Epidermal melanocyte (primary cell): Measurements from ENCODE around the gene SAMD1.

ENCODE experiments used
- DNase-seq: peaks from one replicate; pipeline ENCODE4 v3.0.0; 2011; ENCODE audit warnings: low spot score; ENCODE audit not compliant: insufficient read length

Gene SAMD1

GRCh38 chr19:14089662-14090508 is 666 bp downstream of the SAMD1 start:
- DNase-seq: peak; percentile 66

- DNase-seq: no peak
Observed at GRCh38 chr19:14089412-14089661, 1.2 kb downstream of the SAMD1 start.

- DNase-seq: no peak
Observed at GRCh38 chr19:14088634-14089411, 1.7 kb downstream of the SAMD1 start.

- peak; percentile 10 for DNase-seq
Observed at GRCh38 chr19:14086098-14086497, 4.5 kb downstream of the SAMD1 start.

- DNase-seq: peak; percentile 8
Observed at GRCh38 chr19:14085309-14085995, 5.1 kb downstream of the SAMD1 start, which contains the start of gene C19orf67. TSS of gene C19orf67 (minus strand) at chr19:14085783. CDS start at chr19:14085627, 156 bp downstream.

GRCh38 chr19:14082675-14082960 is 7.9 kb downstream of the SAMD1 start:
- no peak for DNase-seq

GRCh38 chr19:14081797-14082674 is 8.5 kb downstream of the SAMD1 start:
- no peak for DNase-seq

GRCh38 chr19:14080887-14081796 is 9.4 kb downstream of the SAMD1 start:
- peak; percentile 100 for DNase-seq

- DNase-seq: no peak
Observed at GRCh38 chr19:14078411-14078810, 12.1 kb downstream of the SAMD1 start.

GRCh38 chr19:14073925-14074838 is 16.4 kb downstream of the SAMD1 start:
- no peak for DNase-seq

- DNase-seq: peak; percentile 58
Observed at GRCh38 chr19:14073261-14073924, 17.2 kb downstream of the SAMD1 start.

GRCh38 chr19:14072535-14073260 is 17.9 kb downstream of the SAMD1 start, which contains the start of gene MISP3:
TSS of gene MISP3 (plus strand) at chr19:14072786. CDS start at chr19:14073310, 524 bp downstream.
- no peak for DNase-seq

GRCh38 chr19:14070268-14071050 is 20.1 kb downstream of the SAMD1 start:
- DNase-seq: no peak

GRCh38 chr19:14066134-14066533 is 24.4 kb downstream of the SAMD1 start:
- no peak for DNase-seq

- DNase-seq: no peak
Observed at GRCh38 chr19:14063105-14063504, 27.4 kb downstream of the SAMD1 start.

- DNase-seq: no peak
Observed at GRCh38 chr19:14062558-14062855, 28.0 kb downstream of the SAMD1 start.
